Measurements from ENCODE around the gene AGBL1.

- TF ChIP-seq CTCF (IDR thresholded peaks at IDR 0.05) (no peak), EZH2 (IDR thresholded peaks at IDR 0.05; ENCODE audit: borderline replicate concordance, insufficient read depth, low read depth, low read length, poor library complexity, severe bottlenecking) (no peak)
These were observed 551.3 kb downstream of the AGBL1 start for GRCh38 chr15:86630946-86631345.

All from B cell (primary cell).